Caki2 (cell line): ENCODE data around the gene SLC18A3. TPM values are rescaled to one million over a fixed set of nuclear protein-coding genes. Genes with fewer than 3 reads are reported as not detected.

ENCODE experiments used
- DNase-seq: peaks from one replicate; pipeline ENCODE4 v3.0.0-alpha.2; 2015; ENCODE audit warnings: low read depth
- in situ Hi-C: cut with HindIII; loops from 2 replicates; pipeline ENCODE4 v1.10.0; 2016; ENCODE audit warnings: low sequenced_read_pairs, low pct_unique_long_range_greater_than_20kb, mixed read lengths
- total RNA-seq: library from RNA; depleted of rRNA; stranded (reverse); fragments of >200 nt; shearing (Covaris generic); gene quantifications from 2 replicates; pipeline ENCODE4 v1.2.3, GENCODE V29; 2014; ENCODE audit warnings: low replicate concordance; rRNA removed

The SLC18A3 gene
- total RNA-seq, 1 experiment from 2014 or later, result not detected

- no peak for DNase-seq
- in situ Hi-C loops, result no loop called here
Measured at GRCh38 chr10:49656845-49657493, 46.9 kb downstream of the SLC18A3 start.

- in situ Hi-C loops, result no loop called here
- DNase-seq, result no peak
Measured at GRCh38 chr10:49657606-49658005, 47.5 kb downstream of the SLC18A3 start.

- in situ Hi-C loops, result no loop called here
- DNase-seq, result no peak
Measured at GRCh38 chr10:49661140-49661856, 51.2 kb downstream of the SLC18A3 start.

Other genes with a start within 250 kb of the SLC18A3 start
- gene DRGX, start 214.2 kb upstream of the SLC18A3 start, total RNA-seq, result not detected in 2 replicates
- 4.3 and 43.1 TPM in 2 replicates for gene ERCC6, start 71.2 kb upstream of the SLC18A3 start, total RNA-seq
- gene CHAT, start 3.7 kb downstream of the SLC18A3 start, total RNA-seq, result not detected in 2 replicates
- gene C10orf53, start 69.3 kb downstream of the SLC18A3 start, total RNA-seq, result not detected in 2 replicates
- gene OGDHL, start 152.0 kb downstream of the SLC18A3 start, total RNA-seq, result 4.1 and 13.9 TPM in 2 replicates